ENCODE data around the gene HSPB7.

GRCh38 chr1:15975805-15976680, 41.8 kb downstream of the HSPB7 start, which contains the start of gene ZBTB17:
- TF ChIP-seq TCF12 (IDR thresholded peaks at IDR 0.05; ENCODE audit: low read depth, low read length) (no peak), EP300 (IDR thresholded peaks at IDR 0.05; ENCODE audit: borderline replicate concordance in 1 of 2, low read depth in 2 of 2, low read length in 2 of 2) (peak in 1 of 2 experiments; percentile 30; a peak in 1 of 3 replicates), SP2 (IDR thresholded peaks at IDR 0.05; ENCODE audit: low read length) (no peak), JUND (IDR thresholded peaks at IDR 0.05; ENCODE audit: low read length) (no peak), CTCF (IDR thresholded peaks at IDR 0.05; ENCODE audit: control extremely low read depth in 1 of 3, insufficient read depth in 1 of 3, low read depth in 1 of 3, low read length in 3 of 3) (no peak)
